Subcutaneous adipose tissue (tissue), 4 donors: ENCODE results near the gene TBL3. TPM values are rescaled to one million over a fixed set of nuclear protein-coding genes. Genes with fewer than 3 reads are reported as not detected.

Experiments
- total RNA-seq, 4 donors: library from RNA; depleted of rRNA; stranded (reverse); fragments of >200 nt; gene quantifications; one replicate each; pipeline ENCODE4 v1.1.0, GENCODE V29; 2016
- TF ChIP-seq, protein P1 (sequence below): fragments of 450-650 bp; IDR thresholded peaks from one replicate; pipeline ENCODE4 v1.5.1; 2016; ENCODE audit warnings: low read depth, mild to moderate bottlenecking, control low read depth, antibody characterized with exemption, moderate library complexity

TBL3 gene
- total RNA-seq, 4 donors from 2014 or later, result 20.9 to 30.6 (median 26.6) TPM

GRCh38 chr16:2019921-2020831, 48.3 kb downstream of the TBL3 start:
- TF ChIP-seq, protein P1, sequence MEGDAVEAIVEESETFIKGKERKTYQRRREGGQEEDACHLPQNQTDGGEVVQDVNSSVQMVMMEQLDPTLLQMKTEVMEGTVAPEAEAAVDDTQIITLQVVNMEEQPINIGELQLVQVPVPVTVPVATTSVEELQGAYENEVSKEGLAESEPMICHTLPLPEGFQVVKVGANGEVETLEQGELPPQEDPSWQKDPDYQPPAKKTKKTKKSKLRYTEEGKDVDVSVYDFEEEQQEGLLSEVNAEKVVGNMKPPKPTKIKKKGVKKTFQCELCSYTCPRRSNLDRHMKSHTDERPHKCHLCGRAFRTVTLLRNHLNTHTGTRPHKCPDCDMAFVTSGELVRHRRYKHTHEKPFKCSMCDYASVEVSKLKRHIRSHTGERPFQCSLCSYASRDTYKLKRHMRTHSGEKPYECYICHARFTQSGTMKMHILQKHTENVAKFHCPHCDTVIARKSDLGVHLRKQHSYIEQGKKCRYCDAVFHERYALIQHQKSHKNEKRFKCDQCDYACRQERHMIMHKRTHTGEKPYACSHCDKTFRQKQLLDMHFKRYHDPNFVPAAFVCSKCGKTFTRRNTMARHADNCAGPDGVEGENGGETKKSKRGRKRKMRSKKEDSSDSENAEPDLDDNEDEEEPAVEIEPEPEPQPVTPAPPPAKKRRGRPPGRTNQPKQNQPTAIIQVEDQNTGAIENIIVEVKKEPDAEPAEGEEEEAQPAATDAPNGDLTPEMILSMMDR, result no peak

GRCh38 chr16:2022723-2023091, 50.9 kb downstream of the TBL3 start:
- TF ChIP-seq, protein P1, result no peak

DNA sequence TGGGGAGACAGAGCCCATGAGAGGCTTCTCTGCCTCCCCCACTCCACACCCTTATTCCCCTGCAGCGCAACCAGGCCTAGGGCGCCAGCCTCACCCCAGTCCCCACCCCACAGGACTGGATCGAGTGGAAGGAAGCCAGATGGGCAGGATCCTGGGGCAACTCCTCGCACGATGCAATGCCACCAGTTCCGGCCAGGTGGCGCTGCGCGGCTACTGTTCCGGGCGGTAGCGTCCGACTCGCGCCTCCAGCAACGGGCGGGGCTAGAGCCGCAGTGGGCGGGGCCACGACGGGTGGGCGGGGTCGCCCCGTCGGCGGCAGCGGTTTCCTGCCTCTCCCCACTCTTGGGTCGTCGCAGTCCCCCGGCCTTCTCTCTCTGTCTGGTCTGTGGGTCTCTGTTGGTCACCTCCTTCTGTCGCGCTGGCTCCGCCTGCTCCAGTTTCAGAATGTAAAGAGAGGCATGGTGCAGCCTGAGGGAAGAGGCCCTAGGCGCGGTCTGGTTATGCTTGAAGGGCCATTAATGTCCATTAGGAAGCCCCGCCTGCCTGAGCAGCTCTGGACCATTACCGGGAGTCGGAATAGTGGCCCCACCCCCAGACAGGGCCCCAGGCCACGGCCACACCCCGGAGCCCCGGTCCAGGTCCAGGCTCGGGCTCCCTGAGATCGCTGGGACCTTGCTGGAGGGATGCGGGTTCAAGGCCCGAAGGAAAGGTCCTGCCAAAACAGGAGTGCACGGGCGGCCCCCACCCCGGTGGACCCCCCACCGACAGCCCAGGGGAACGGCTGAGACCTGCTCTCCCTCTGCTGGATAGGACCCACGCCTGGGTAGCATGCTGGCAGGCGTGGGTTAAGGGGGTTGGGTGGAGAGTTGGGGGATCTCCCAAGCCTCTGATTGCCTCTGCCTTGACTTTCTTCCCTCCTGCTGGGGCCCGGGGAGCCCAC, 51.5 kb downstream of the TBL3 start:
- TF ChIP-seq, protein P1, result no peak

GRCh38 chr16:2024032-2024420, 52.2 kb downstream of the TBL3 start:
- TF ChIP-seq, protein P1, result no peak

- TF ChIP-seq, protein P1, result no peak
Observed at GRCh38 chr16:2025251-2025650, 53.4 kb downstream of the TBL3 start.

DNA sequence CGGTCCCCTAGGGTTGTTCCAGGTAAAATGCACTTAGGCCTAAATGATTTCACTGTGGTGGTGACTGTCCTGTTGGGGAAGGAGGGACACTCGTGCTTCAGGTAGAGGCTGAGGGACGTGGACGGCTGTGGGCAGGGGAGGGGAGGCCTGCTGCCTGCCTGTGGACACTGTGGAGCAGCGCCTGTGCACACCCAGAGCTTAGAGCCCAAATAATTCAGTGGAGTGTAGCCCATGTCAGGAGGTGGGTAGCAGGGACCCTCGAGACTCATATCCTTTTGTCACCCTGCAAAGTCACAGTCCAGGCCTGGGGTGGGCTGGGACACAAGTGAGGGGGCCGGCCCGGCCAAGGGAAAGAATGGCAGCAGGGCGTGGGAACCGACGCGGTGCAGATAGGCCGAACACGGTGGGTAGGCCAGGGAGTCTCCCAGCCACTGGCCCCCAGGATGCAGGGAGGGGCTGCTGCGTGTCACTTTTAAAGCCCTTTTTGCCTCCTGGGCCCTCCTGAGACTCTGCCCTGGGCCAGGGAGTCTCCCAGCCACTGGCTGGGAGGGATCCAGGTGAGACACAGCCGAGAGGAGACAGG, 54.1 kb downstream of the TBL3 start:
- TF ChIP-seq, protein P1, result no peak
